GM13977 (cell line): ENCODE results near the gene APBA3.
"Not testable (repeated sequence)": the region's sequence is repeated elsewhere in the genome, so short reads cannot be mapped to it uniquely, and the experiment has no call there.

Experiments used
- DNase-seq: peaks from one replicate; pipeline ENCODE4 v3.0.0; 2012; ENCODE audit warnings: low spot score
- CTCF ChIP-seq: IDR thresholded peaks from 2 replicates; pipeline ENCODE4 v1.5.1; 2012; ENCODE audit warnings: mild to moderate bottlenecking, control low read depth; ENCODE audit not compliant: insufficient read depth; ENCODE audit errors: extremely low read depth, missing control alignments
- in situ Hi-C: fragments of 300-500 bp; cut with MboI; formaldehyde crosslinking; loops from one replicate; pipeline ENCODE4 v1.12.0; 2022; ENCODE audit warnings: low sequenced_read_pairs, low pct_unique_long_range_greater_than_20kb, mixed read lengths, inconsistent platforms; ENCODE audit not compliant: unreplicated experiment

Gene APBA3

GRCh38 chr19:3766520-3766919, 5.0 kb upstream of the APBA3 start:
- no peak for TF ChIP-seq CTCF
- in situ Hi-C loops, result no loop called here

GRCh38 chr19:3765757-3766156, 4.3 kb upstream of the APBA3 start:
- DNase-seq, in situ Hi-C loops: not testable (repeated sequence)

More at GRCh38 chr19:3766520-3766919, 5.0 kb upstream of the APBA3 start:
- DNase-seq, result no peak

- TF ChIP-seq CTCF, result no peak
- DNase-seq, result no peak
- in situ Hi-C loops, result no loop called here
Observed at GRCh38 chr19:3765121-3765520, 3.6 kb upstream of the APBA3 start.

- in situ Hi-C loops, result no loop called here
- TF ChIP-seq CTCF, result no peak
- peak; percentile 99 for DNase-seq
Observed at GRCh38 chr19:3762501-3763459, 1.3 kb upstream of the APBA3 start, which contains the start of gene MRPL54. Gene MRPL54 (plus strand): TSS chr19:3762682. CDS start chr19:3762701, 19 bp downstream.

GRCh38 chr19:3762130-3762473, 610 bp upstream of the APBA3 start:
- TF ChIP-seq CTCF, result no peak
- DNase-seq, result no peak
- in situ Hi-C loops, result no loop called here

GRCh38 chr19:3760871-3761361, 576 bp downstream of the APBA3 start:
- no peak for DNase-seq
- in situ Hi-C loops, result no loop called here
- TF ChIP-seq CTCF, result no peak
